ENCODE results near the gene PRR20G. TPM values are rescaled to one million over a fixed set of nuclear protein-coding genes. Genes with fewer than 3 reads are reported as not detected.
A peak's percentile ranks its signal among the peaks of the same experiment; 100 is the strongest.

The PRR20G gene
- total RNA-seq, 1 donor from 2014 or later: not detected

DNA sequence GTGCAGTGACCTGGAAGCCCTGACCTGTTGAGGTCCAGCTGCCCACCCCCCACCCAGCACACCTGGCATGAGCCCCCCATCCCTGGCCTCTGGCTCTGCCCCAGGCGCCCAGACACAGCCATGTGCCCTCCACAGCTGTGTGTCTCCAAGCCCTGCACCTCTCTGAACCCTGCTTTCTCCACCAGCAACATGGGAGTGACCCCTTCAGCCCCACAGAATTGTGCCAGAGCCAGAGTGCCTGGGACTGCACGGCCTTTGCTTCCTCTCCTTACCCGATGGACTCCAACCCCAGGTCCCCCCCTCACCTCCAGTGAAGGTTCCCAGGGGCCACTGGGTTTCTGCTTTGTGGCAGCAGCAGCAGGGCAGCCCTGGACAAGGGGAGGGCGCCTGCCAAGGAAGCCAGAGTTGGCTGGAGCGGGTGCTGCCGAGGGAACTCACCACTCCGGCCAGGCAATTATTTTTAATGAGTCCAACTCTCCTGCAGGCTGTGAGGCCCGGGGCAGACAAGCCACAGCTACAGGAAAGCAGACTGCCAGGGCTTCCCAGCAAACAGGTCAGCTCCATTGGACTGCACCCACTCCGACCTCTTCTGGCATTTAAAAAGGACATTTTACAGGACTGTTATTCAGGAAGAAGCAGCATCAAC, 24.1 kb downstream of the PRR20G start:
- H3K9me3 Mint-ChIP-seq: no peaks in the 10 kb centered on the region
- no peak overlapping the region for H3K27ac Mint-ChIP-seq (ENCODE audit: unreplicated experiment)
- peaks cover 6% of the 10 kb centered on the region for H3K36me3 Mint-ChIP-seq (ENCODE audit: low read depth)
- no peak for DNase-seq (ENCODE audit: low read depth, low spot score)
- H3K27me3 Mint-ChIP-seq (ENCODE audit: low read depth): peaks cover 7% of the 10 kb centered on the region
- H3K4me3 Mint-ChIP-seq: no peak overlapping the region
- TF ChIP-seq, protein P1, sequence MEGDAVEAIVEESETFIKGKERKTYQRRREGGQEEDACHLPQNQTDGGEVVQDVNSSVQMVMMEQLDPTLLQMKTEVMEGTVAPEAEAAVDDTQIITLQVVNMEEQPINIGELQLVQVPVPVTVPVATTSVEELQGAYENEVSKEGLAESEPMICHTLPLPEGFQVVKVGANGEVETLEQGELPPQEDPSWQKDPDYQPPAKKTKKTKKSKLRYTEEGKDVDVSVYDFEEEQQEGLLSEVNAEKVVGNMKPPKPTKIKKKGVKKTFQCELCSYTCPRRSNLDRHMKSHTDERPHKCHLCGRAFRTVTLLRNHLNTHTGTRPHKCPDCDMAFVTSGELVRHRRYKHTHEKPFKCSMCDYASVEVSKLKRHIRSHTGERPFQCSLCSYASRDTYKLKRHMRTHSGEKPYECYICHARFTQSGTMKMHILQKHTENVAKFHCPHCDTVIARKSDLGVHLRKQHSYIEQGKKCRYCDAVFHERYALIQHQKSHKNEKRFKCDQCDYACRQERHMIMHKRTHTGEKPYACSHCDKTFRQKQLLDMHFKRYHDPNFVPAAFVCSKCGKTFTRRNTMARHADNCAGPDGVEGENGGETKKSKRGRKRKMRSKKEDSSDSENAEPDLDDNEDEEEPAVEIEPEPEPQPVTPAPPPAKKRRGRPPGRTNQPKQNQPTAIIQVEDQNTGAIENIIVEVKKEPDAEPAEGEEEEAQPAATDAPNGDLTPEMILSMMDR (conservative IDR thresholded peaks at IDR 0.05): no peak
- no peaks in the 10 kb centered on the region for H3K4me1 Mint-ChIP-seq

DNA sequence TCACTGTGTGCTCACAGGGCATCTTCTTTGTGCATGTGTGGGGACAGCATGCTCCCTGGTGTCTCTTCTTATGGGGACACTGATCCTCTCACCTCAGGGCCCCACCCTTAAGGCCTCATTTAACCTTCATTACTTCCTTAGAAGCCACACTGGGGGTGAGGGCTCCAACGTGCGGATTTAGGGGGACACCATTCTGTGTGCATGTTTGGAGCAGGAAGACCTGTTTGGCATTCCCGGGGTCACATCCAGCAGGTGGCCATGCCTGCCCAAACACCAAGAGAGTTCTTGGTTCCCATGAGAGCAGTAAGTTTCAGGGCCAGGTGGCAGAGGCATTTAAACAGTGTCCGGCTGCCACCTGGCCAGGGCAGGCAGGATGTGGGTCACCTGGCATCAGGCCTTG, 24.8 kb downstream of the PRR20G start:
- H3K27me3 Mint-ChIP-seq (ENCODE audit: low read depth): peaks cover 7% of the 10 kb centered on the region
- no peak overlapping the region for H3K4me3 Mint-ChIP-seq
- TF ChIP-seq, protein P1 (conservative IDR thresholded peaks at IDR 0.05): no peak
- no peak for DNase-seq (ENCODE audit: low read depth, low spot score)
- no peaks in the 10 kb centered on the region for H3K9me3 Mint-ChIP-seq
- peaks cover 3% of the 10 kb centered on the region for H3K4me1 Mint-ChIP-seq
- H3K27ac Mint-ChIP-seq (ENCODE audit: unreplicated experiment): no peak overlapping the region
- H3K36me3 Mint-ChIP-seq (ENCODE audit: low read depth): peaks cover 3% of the 10 kb centered on the region

DNA sequence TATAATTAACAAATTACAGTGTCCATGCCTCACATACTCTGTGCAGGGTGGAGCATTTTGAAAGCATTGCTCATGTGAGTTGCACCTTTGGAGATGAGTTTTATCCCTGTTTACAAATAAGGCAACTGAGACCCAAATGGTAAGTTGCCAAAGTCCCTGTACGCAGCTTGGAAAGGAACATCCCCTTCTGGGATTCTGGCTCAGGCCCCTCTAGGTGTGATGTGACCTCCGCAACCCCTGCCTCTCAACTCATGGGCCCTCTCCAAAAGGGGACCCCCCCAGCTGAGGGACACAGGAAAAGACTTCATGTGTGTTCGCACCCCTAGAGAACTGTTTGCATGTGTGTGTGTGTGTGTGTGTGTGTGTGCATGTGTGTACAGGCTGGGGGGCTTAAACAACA, 25.3 kb downstream of the PRR20G start:
- Mint-ChIP-seq H3K27me3 (ENCODE audit: low read depth) (peaks cover 7% of the 10 kb centered on the region), H3K27ac (ENCODE audit: unreplicated experiment) (no peak overlapping the region)

DNA sequence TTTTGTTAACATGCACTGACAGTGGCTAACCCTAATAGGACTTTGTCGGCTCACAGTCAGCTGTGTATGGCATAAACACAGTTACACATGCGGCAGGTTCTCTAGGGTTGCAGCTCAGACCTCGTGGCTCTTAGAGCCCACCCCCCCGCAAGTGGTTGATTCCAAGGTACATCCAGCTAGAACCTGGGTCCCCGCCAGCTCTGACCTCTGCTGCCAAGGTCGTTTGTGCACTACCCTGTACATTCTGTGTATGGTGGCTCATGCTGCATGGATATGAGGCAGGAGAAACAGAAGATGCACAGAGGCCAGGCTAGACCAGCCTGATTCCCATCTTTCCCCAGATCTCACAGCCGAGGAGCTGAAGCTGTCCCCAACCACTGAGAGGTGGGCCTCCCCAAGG, 25.9 kb downstream of the PRR20G start:
- DNase-seq (ENCODE audit: low read depth, low spot score): no peak
- TF ChIP-seq, protein P1 (conservative IDR thresholded peaks at IDR 0.05): no peak
- peaks cover 4% of the 10 kb centered on the region for H3K27me3 Mint-ChIP-seq (ENCODE audit: low read depth)
- no peaks in the 10 kb centered on the region for H3K9me3 Mint-ChIP-seq
- H3K4me1 Mint-ChIP-seq: peaks cover 4% of the 10 kb centered on the region
- H3K4me3 Mint-ChIP-seq: no peak overlapping the region
- H3K36me3 Mint-ChIP-seq (ENCODE audit: low read depth): peaks cover under 1% of the 10 kb centered on the region
- no peak overlapping the region for H3K27ac Mint-ChIP-seq (ENCODE audit: unreplicated experiment)

More for the DNA sequence above, 25.3 kb downstream of the PRR20G start:
- Mint-ChIP-seq H3K36me3 (ENCODE audit: low read depth) (peaks cover 3% of the 10 kb centered on the region), H3K9me3 (no peaks in the 10 kb centered on the region), H3K4me3 (no peak overlapping the region), H3K4me1 (peaks cover 3% of the 10 kb centered on the region)
- no peak for DNase-seq (ENCODE audit: low read depth, low spot score)
- TF ChIP-seq, protein P1 (conservative IDR thresholded peaks at IDR 0.05): no peak

DNA sequence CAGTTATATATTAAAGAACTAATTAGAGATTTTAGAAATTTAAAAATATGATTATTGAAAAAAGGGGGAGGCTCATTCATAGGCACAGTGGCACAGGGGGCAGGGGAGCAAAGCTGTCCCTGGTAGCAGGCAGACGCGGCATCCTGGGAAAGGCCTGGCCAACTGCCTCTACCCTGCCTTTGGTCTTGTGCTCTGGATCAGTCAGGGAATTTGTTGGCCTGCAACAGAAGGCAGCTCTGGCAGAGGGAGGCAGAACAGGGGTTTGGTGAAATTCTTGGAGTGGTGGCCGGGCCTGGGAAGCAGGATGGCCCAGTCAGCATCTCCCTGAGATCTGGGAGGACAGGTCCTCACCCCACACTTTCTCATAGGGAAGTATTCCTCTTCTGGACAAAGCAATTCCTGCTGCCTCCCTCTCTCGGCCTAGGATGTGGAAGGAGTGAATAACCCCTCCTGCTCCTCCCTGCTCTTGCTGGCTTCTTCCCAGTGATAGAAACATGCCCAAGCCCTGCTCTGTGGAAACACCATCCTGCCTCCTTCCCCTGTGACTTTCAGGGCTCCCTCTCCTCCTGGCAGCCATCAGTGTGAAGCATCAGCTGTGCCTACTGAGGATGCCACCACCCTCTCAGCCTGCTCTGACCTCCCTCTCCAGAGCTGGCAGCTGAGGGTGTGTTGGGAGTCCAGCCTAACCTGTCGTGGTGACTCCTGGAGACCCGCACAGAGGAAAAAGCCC, 26.9 kb downstream of the PRR20G start:
- Mint-ChIP-seq H3K36me3 (ENCODE audit: low read depth) (no peaks in the 10 kb centered on the region), H3K9me3 (no peaks in the 10 kb centered on the region), H3K27me3 (ENCODE audit: low read depth) (peaks cover 3% of the 10 kb centered on the region), H3K4me3 (no peak overlapping the region), H3K27ac (ENCODE audit: unreplicated experiment) (peak overlapping the region; percentile 57), H3K4me1 (peaks cover 8% of the 10 kb centered on the region)
- TF ChIP-seq, protein P1 (conservative IDR thresholded peaks at IDR 0.05): no peak
- no peak for DNase-seq (ENCODE audit: low read depth, low spot score)
